ENCODE results near the gene MECR. TPM values are rescaled to one million over a fixed set of nuclear protein-coding genes. Genes with fewer than 3 reads are reported as not detected.

MECR gene
- total and polyA plus RNA-seq, 7 experiments from 2014 or later, result 8.6 to 24.4 (median 17.6) TPM

DNA sequence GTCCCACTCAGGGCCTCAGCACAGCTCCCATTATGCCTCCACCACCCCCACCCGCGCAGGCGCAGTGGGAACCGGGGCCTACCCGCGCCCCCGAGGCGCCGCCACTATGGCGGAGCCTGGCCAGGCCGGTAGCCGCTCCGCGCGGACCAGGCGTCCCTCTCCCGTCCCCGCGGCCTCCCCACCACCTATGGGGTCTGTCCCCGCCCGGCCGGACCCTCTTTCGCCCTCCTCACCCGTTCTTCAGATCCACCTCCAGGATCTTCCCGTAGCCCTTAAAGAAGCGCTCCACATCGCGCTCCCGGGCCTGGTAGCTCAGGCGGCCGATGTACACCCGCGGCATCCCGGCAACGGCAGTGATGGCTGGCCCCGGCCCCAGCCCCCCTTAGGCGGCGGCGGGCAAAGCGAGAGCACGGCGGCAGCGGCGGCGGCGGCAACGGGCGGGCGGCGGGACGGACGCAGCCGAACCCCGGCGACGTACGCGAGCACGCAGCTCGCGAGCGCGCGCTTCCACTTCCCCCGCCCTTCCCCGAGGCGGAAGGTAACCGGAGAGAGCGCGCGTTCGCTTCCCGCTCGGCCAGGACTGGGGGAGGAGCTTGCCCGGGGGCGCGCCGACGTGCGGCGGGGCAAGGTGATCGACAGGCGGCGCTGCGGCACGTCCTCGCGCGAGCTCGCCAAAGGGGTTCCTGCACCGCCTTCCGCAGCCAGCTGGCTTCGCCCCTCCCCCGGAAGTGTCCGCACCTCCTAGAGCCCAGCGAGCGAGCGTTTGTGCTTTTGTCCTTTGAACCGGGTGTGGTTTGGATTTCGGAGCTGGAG lies 49.1 kb downstream of the MECR start, which contains the start of gene SRSF4:
Gene SRSF4, minus strand, starts transcription at position 488 of the 813 bp plus-strand sequence. Its CDS starts 148 bp downstream, at position 340.
- Histone ChIP-seq H3K9me3 (ENCODE audit: control insufficient read depth in 2 of 3, low read length in 3 of 3) (no peaks in the 10 kb centered on the region), H3K27me3 (ENCODE audit: control insufficient read depth in 2 of 2, insufficient read depth in 2 of 2, low read length in 2 of 2) (no peaks in the 10 kb centered on the region), H3K4me1 (ENCODE audit: control insufficient read depth in 2 of 2, insufficient read depth in 2 of 2, low read length in 2 of 2) (peaks cover 26 to 29% of the 10 kb centered on the region in 2 donors), H3K4me3 (ENCODE audit: low read length) (peak within 1 kb of the TSS; percentile 99), H3K36me3 (ENCODE audit: control insufficient read depth in 2 of 3, insufficient read depth in 3 of 3, low read length in 3 of 3) (peaks cover 0 to 7% (median 0%) of the 10 kb centered on the region in 3 experiments), H3K27ac (ENCODE audit: low read depth, low read length) (peak within 1 kb of the TSS; percentile 98)
- intact Hi-C loops (cut with micrococcal nuclease), result loop anchor here (1.0 to 10.0 kb wide), 21 partner anchors 15 to 1883 kb away; partner anchors contain the start of genes MECR (in 2 of the 2), TAF12 (in 2 of the 2), YTHDF2 (in 2 of the 2) and EYA3 (in 1 of the 2)
- POLR2A ChIA-PET, result interaction anchor here (0.5 to 3.2 kb wide), 32 partner anchors 10 to 1883 kb away, joined by 3 to 21 read pairs (median 4); partner anchors contain the start of genes ATP5IF1, EPB41, GMEB1 and MECR
- DNase-seq, result peak; percentile 96 to 99 (median 99)
- peak within 1 kb of the TSS; percentile 88 to 98 (median 94) for H3K4me3 Mint-ChIP-seq
- peaks cover 32 to 56% (median 50%) of the 10 kb centered on the region in 7 donors for H3K4me1 Mint-ChIP-seq
- peaks cover 5 to 19% (median 10%) of the 10 kb centered on the region in 5 donors for H3K36me3 Mint-ChIP-seq
- CTCF ChIA-PET, result interaction anchor here (0.6 to 4.2 kb wide), 8 partner anchors 12 to 1537 kb away, joined by 3 to 46 read pairs (median 3); partner anchors contain the start of gene MED18
- peak; percentile 97 for ATAC-seq
- H3K27ac Mint-ChIP-seq, result peak within 1 kb of the TSS; percentile 88 to 98 (median 94)
- no peaks in the 10 kb centered on the region for H3K27me3 Mint-ChIP-seq
- no peaks in the 10 kb centered on the region for H3K9me3 Mint-ChIP-seq

DNA sequence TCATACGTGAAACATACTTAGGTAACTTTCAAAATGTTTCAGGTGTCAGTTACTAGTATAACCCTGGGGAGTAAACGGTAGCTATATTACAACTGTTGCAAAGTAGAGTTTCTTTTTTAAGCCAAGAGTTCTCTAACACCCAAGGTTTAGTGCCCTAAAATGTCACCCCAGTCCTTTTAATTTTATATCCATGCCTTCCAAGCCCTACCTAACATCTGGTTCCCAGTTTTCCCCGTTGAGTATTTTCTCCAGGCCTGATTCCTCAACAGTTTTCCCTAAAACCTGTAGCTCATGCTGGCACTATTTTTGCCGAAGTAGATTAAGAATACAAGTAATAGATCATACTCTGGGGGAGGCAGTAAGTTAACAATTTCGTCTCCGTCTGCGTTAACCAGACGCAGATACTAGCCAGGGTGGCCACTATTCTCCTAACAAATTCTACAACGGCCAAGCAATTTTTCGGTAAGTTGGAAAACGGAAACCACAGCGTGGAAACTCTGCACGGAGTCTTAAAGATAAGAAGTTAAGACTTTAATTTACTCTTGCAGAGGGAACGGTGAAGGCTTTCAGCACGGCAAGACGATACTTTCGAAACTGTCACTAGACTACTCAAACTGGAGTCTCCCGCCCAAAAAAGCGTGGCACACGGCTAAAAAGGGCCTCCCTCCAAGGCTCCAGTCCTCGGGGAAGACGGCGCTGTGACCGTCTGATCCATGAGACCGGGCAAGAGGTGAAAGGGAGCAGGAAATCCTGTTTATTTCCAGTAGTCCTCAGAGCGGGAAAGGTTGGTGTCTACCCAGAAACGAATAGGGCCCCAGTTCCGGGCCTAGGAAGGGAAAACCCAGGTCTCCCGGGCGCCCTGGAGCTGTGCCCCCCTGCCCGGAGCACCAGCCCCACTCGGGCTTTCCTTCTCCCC lies 50.0 kb downstream of the MECR start:
- Mint-ChIP-seq H3K36me3 (peaks cover 5 to 22% (median 10%) of the 10 kb centered on the region in 5 donors), H3K27me3 (no peaks in the 10 kb centered on the region), H3K4me1 (peaks cover 35 to 64% (median 58%) of the 10 kb centered on the region in 7 donors), H3K4me3 (peak overlapping the region; percentile 88 to 98 (median 94)), H3K27ac (peak overlapping the region; percentile 86 to 98 (median 94)), H3K9me3 (no peaks in the 10 kb centered on the region)
- Histone ChIP-seq H3K4me1 (ENCODE audit: control insufficient read depth in 2 of 2, insufficient read depth in 2 of 2, low read length in 2 of 2) (peaks cover 26 to 29% of the 10 kb centered on the region in 2 donors), H3K9me3 (ENCODE audit: control insufficient read depth in 2 of 3, low read length in 3 of 3) (no peaks in the 10 kb centered on the region), H3K4me3 (ENCODE audit: low read length) (peak overlapping the region; percentile 99), H3K27ac (ENCODE audit: low read depth, low read length) (peak overlapping the region; percentile 98), H3K36me3 (ENCODE audit: control insufficient read depth in 2 of 3, insufficient read depth in 3 of 3, low read length in 3 of 3) (peaks cover 0 to 7% (median 0%) of the 10 kb centered on the region in 3 experiments), H3K27me3 (ENCODE audit: control insufficient read depth in 2 of 2, insufficient read depth in 2 of 2, low read length in 2 of 2) (no peaks in the 10 kb centered on the region)
- ChIA-PET CTCF (interaction anchor here (0.9 to 4.2 kb wide), 3 partner anchors 9 to 19 kb away, joined by 3 to 46 read pairs (median 3); no protein-coding TSS in a partner anchor), POLR2A (interaction anchor here (0.5 to 3.2 kb wide), 22 partner anchors 9 to 1408 kb away, joined by 3 to 21 read pairs (median 8); partner anchors contain the start of genes ATP5IF1, EPB41, MECR and STX12)
- no peak for ATAC-seq
- no peak for DNase-seq
- intact Hi-C loops (cut with micrococcal nuclease), result loop anchor here (1.0 to 10.0 kb wide), 18 partner anchors 14 to 1884 kb away; partner anchors contain the start of genes MECR (in 2 of the 2), TAF12 (in 2 of the 2), YTHDF2 (in 2 of the 2) and EYA3 (in 1 of the 2)

DNA sequence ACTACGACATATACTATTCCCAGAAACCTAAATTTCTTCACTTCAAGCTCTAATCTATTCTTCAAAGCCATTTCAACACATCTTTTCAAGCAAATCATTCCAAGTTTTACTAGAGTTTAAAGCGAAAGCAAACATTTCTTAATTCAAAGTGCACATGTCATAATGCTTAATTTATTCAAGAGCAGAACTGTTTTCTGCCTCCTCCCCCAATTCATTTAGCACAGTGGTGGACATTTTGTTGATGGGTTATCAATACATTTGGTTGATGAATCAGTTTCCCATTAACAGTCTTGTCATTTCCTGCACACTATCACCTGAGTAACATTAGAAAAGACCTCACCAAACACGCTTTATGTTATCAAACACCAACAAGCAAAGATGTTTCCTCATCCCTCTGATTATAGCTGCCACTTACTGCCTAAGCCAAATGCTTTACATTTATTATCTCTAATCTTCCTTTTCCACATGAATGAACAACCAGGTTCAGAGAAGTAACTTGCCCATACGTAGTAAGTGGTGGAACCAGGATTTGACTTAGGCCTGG lies 51.0 kb downstream of the MECR start:
- intact Hi-C loops (cut with micrococcal nuclease), result loop anchor here (1.0 to 10.0 kb wide), 13 partner anchors 13 to 1885 kb away; partner anchors contain the start of genes EYA3 (in 1 of the 2), GMEB1 (in 1 of the 2), MECR (in 1 of the 2) and PUM1 (in 1 of the 2)
- H3K27ac ChIP-seq (ENCODE audit: low read depth, low read length), result peak overlapping the region; percentile 98
- CTCF ChIA-PET, result interaction anchor here (1.0 to 4.2 kb wide), 2 partner anchors 8 to 20 kb away, joined by 3 to 46 read pairs; no protein-coding TSS in a partner anchor
- ATAC-seq (no peak), DNase-seq (no peak)
- H3K36me3 ChIP-seq (ENCODE audit: control insufficient read depth in 2 of 3, insufficient read depth in 3 of 3, low read length in 3 of 3), result peaks cover 0 to 7% (median 0%) of the 10 kb centered on the region in 3 experiments
- Mint-ChIP-seq H3K4me3 (peak overlapping the region; percentile 88 to 98 (median 94)), H3K9me3 (no peaks in the 10 kb centered on the region), H3K27ac (peak overlapping the region; percentile 43 to 98 (median 89)), H3K27me3 (no peaks in the 10 kb centered on the region), H3K36me3 (peaks cover 5 to 22% (median 10%) of the 10 kb centered on the region in 5 donors), H3K4me1 (peaks cover 37 to 66% (median 58%) of the 10 kb centered on the region in 7 donors)
- H3K4me1 ChIP-seq (ENCODE audit: control insufficient read depth in 2 of 2, insufficient read depth in 2 of 2, low read length in 2 of 2), result peaks cover 26 to 29% of the 10 kb centered on the region in 2 donors
- no peaks in the 10 kb centered on the region for H3K27me3 ChIP-seq (ENCODE audit: control insufficient read depth in 2 of 2, insufficient read depth in 2 of 2, low read length in 2 of 2)
- peak overlapping the region; percentile 99 for H3K4me3 ChIP-seq (ENCODE audit: low read length)
- H3K9me3 ChIP-seq (ENCODE audit: control insufficient read depth in 2 of 3, low read length in 3 of 3), result no peaks in the 10 kb centered on the region
- POLR2A ChIA-PET, result interaction anchor here (1.3 to 3.1 kb wide), 3 partner anchors 17 to 295 kb away, joined by 4 to 20 read pairs (median 12); partner anchors contain the start of gene EPB41

DNA sequence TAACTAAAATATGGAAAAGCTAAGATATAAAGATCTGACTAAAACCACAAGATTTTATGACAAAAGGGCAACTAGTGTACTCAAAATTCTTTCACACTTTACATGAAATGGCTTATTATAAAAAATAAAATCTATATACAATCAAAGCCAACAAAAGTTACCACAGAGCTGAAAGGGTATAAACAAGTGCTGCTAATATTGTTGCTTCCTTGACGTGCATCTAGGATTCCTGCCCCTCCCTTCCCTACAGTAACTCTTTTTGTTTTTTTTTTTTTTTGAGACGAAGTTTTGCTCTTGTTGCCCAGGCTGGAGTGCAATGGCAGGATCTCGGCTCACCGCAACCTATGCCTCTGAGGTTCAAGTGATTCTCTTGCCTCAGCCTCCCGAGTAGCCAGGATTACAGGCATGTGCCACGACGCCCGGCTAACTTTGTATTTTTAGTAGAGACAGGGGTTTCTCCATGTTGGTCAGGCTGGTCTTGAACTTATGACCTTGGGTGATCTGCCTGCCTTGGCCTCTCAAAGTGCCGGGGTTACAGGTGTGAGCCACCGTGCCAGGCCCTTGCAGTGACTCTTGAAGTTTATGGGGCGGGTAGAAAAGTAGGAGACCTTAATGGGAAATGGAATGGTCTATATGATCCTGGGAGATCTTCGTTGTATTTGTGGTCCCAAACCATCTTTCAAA lies 53.6 kb downstream of the MECR start:
- H3K4me3 ChIP-seq (ENCODE audit: low read length), result no peak overlapping the region
- no peaks in the 10 kb centered on the region for H3K27me3 Mint-ChIP-seq
- H3K27ac Mint-ChIP-seq, result peak overlapping the region; percentile 31 to 88 (median 69)
- CTCF ChIA-PET, result interaction anchor here (0.6 to 0.7 kb wide), 2 partner anchors 187 to 1771 kb away, joined by 3 to 4 read pairs; no protein-coding TSS in a partner anchor
- POLR2A ChIA-PET, result no interaction called here
- intact Hi-C loops (cut with micrococcal nuclease), result no loop called here
- H3K36me3 ChIP-seq (ENCODE audit: control insufficient read depth in 2 of 3, insufficient read depth in 3 of 3, low read length in 3 of 3), result peaks cover 0 to 7% (median 0%) of the 10 kb centered on the region in 3 experiments
- H3K4me1 ChIP-seq (ENCODE audit: control insufficient read depth in 2 of 2, insufficient read depth in 2 of 2, low read length in 2 of 2), result peaks cover 31 to 34% of the 10 kb centered on the region in 2 donors
- DNase-seq (no peak), ATAC-seq (no peak)
- no peak overlapping the region for H3K27ac ChIP-seq (ENCODE audit: low read depth, low read length)
- peak overlapping the region; percentile 21 to 94 (median 70) for H3K4me3 Mint-ChIP-seq
- no peaks in the 10 kb centered on the region for H3K9me3 ChIP-seq (ENCODE audit: control insufficient read depth in 2 of 3, low read length in 3 of 3)
- no peaks in the 10 kb centered on the region for H3K27me3 ChIP-seq (ENCODE audit: control insufficient read depth in 2 of 2, insufficient read depth in 2 of 2, low read length in 2 of 2)
- H3K9me3 Mint-ChIP-seq, result no peaks in the 10 kb centered on the region
- peaks cover 49 to 70% (median 63%) of the 10 kb centered on the region in 7 donors for H3K4me1 Mint-ChIP-seq
- H3K36me3 Mint-ChIP-seq, result peaks cover 5 to 29% (median 18%) of the 10 kb centered on the region in 5 donors

DNA sequence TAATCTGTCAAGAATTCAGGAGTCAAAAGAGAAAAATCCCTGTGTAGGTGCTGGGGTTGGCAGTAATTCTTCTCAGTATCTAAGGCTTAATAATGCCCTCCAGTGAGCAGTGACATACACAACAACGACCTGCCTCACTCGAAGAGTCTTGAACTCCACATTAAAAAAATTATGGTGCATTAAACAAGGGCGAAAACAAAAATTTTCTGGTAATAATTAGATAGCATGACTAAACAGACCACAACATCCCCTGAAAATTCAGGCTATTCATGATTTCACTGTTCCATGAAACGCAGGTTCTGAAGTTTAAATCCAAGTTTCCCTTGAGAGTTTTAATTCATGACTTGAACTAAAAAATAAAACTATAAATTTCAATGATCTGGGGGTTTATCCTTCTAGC lies 54.2 kb downstream of the MECR start:
- Histone ChIP-seq H3K9me3 (ENCODE audit: control insufficient read depth in 2 of 3, low read length in 3 of 3) (no peaks in the 10 kb centered on the region), H3K27ac (ENCODE audit: low read depth, low read length) (no peak overlapping the region), H3K36me3 (ENCODE audit: control insufficient read depth in 2 of 3, insufficient read depth in 3 of 3, low read length in 3 of 3) (peaks cover 0 to 7% (median 0%) of the 10 kb centered on the region in 3 experiments), H3K27me3 (ENCODE audit: control insufficient read depth in 2 of 2, insufficient read depth in 2 of 2, low read length in 2 of 2) (no peaks in the 10 kb centered on the region), H3K4me1 (ENCODE audit: control insufficient read depth in 2 of 2, insufficient read depth in 2 of 2, low read length in 2 of 2) (peaks cover 35 to 37% of the 10 kb centered on the region in 2 donors), H3K4me3 (ENCODE audit: low read length) (no peak overlapping the region)
- no peak for DNase-seq
- Mint-ChIP-seq H3K36me3 (peaks cover 5 to 30% (median 18%) of the 10 kb centered on the region in 5 donors), H3K4me3 (peak overlapping the region in 8 of 10 donors; percentile 14 to 94 (median 60)), H3K27me3 (no peaks in the 10 kb centered on the region), H3K4me1 (peaks cover 50 to 73% (median 65%) of the 10 kb centered on the region in 7 donors), H3K27ac (peak overlapping the region in 5 of 9 donors; percentile 25 to 76 (median 31)), H3K9me3 (no peaks in the 10 kb centered on the region)
- intact Hi-C loops (cut with micrococcal nuclease), result no loop called here
- ATAC-seq, result no peak
- ChIA-PET POLR2A (no interaction called here), CTCF (interaction anchor here (0.7 kb wide), 1 partner anchor 186 kb away, joined by 4 read pairs; no protein-coding TSS in a partner anchor)

Data from naive thymus-derived CD4-positive, alpha-beta T cell (primary cell).